Caco-2 (cell line): ENCODE measurements around the gene KIF1A. TPM values are rescaled to one million over a fixed set of nuclear protein-coding genes. Genes with fewer than 3 reads are reported as not detected.

Experiments
- BruUV-seq: library from RNA; stranded (reverse); fragments of 400-500 nt; replicated peaks from 2 replicates; lab custom pipeline; 2021; lab: Mats Ljungman, UMichigan
- CTCF ChIA-PET: fragments of 300-600 bp; sonication (Branson Sonifier 250); formaldehyde crosslinking; loops from one replicate; lab custom pipeline; 2022; ENCODE audit warnings: antibody characterized with exemption; lab: Charles Lee
- POLR2A ChIA-PET: fragments of 300-600 bp; sonication (Branson Sonifier 250); formaldehyde crosslinking; loops from one replicate; lab custom pipeline; 2022; ENCODE audit warnings: antibody characterized with exemption; lab: Charles Lee
- DNase-seq, 2 experiments: peaks; one replicate each; pipeline versions ENCODE4 v3.0.0 to v3.0.0-alpha.2; 2020 to 2022
- H3K27me3 ChIP-seq: replicated peaks from 2 replicates; pipeline ENCODE4 v1.6.0; 2011; ENCODE audit warnings: low read length; ENCODE audit not compliant: control insufficient read depth, insufficient read depth
- H3K36me3 ChIP-seq: 2 replicates; pipeline ENCODE4 v1.5.1; 2011; ENCODE audit warnings: low read length; ENCODE audit not compliant: control insufficient read depth, insufficient read depth
- H3K4me1 ChIP-seq: fragments of 250-450 bp; sonication (Bioruptor Pico); 2 replicates; pipeline ENCODE4 v1.5.1; 2020; ENCODE audit warnings: mild to moderate bottlenecking
- H3K4me3 ChIP-seq: 2 replicates; pipeline ENCODE4 v1.5.1; 2011; ENCODE audit warnings: low read depth, mild to moderate bottlenecking, control low read depth, low read length
- H3K9me3 ChIP-seq: fragments of 250-450 bp; sonication (Bioruptor Pico); 2 replicates; pipeline ENCODE4 v1.5.1; 2020; ENCODE audit warnings: mild to moderate bottlenecking, moderate library complexity
- H3K27ac Mint-ChIP-seq: one replicate; pipeline ENCODE4 v1.8.0; 2022; ENCODE audit warnings: mixed read lengths; ENCODE audit not compliant: unreplicated experiment
- H3K27me3 Mint-ChIP-seq: one replicate; pipeline ENCODE4 v1.8.0; 2022; ENCODE audit warnings: mixed read lengths; ENCODE audit not compliant: insufficient read depth, unreplicated experiment
- H3K36me3 Mint-ChIP-seq: one replicate; pipeline ENCODE4 v1.8.0; 2022; ENCODE audit warnings: mild to moderate bottlenecking, mixed read lengths; ENCODE audit not compliant: insufficient read depth, unreplicated experiment
- H3K4me1 Mint-ChIP-seq: one replicate; pipeline ENCODE4 v1.8.0; 2022; ENCODE audit warnings: low read depth, mixed read lengths; ENCODE audit not compliant: unreplicated experiment
- H3K4me3 Mint-ChIP-seq: one replicate; pipeline ENCODE4 v1.8.0; 2022; ENCODE audit warnings: mild to moderate bottlenecking, moderate library complexity, mixed read lengths; ENCODE audit not compliant: unreplicated experiment
- H3K9me3 Mint-ChIP-seq: one replicate; pipeline ENCODE4 v1.8.0; 2022; ENCODE audit warnings: mixed read lengths; ENCODE audit not compliant: unreplicated experiment
- intact Hi-C: fragments of 100-400 bp; cut with micrococcal nuclease; formaldehyde crosslinking; loops from one replicate; pipeline ENCODE4 v1.10.0; 2022; ENCODE audit not compliant: unreplicated experiment
- total RNA-seq: library from RNA; stranded (reverse); gene quantifications from 2 replicates; pipeline ENCODE4 v1.2.3, GENCODE V29; 2022
- TF ChIP-seq, protein P1 (sequence below), 2 experiments: fragments of 200-600 bp in 1 of 2; IDR thresholded peaks; 1 replicate in 1 of 2; 2 replicates in 1 of 2; pipeline versions ENCODE4 v1.5.1 to v1.8.0; 2011 to 2022; ENCODE audit warnings: antibody characterized with exemption in 1 of 2, control low read depth in 1 of 2, inconsistent platforms in 1 of 2, low read depth in 1 of 2, low read length in 1 of 2, mild to moderate bottlenecking in 1 of 2, moderate library complexity in 1 of 2; ENCODE audit not compliant: insufficient read depth in 1 of 2, severe bottlenecking in 1 of 2, unreplicated experiment in 1 of 2

Gene KIF1A
- total RNA-seq, 1 experiment from 2014 or later = 33.1 TPM

DNA sequence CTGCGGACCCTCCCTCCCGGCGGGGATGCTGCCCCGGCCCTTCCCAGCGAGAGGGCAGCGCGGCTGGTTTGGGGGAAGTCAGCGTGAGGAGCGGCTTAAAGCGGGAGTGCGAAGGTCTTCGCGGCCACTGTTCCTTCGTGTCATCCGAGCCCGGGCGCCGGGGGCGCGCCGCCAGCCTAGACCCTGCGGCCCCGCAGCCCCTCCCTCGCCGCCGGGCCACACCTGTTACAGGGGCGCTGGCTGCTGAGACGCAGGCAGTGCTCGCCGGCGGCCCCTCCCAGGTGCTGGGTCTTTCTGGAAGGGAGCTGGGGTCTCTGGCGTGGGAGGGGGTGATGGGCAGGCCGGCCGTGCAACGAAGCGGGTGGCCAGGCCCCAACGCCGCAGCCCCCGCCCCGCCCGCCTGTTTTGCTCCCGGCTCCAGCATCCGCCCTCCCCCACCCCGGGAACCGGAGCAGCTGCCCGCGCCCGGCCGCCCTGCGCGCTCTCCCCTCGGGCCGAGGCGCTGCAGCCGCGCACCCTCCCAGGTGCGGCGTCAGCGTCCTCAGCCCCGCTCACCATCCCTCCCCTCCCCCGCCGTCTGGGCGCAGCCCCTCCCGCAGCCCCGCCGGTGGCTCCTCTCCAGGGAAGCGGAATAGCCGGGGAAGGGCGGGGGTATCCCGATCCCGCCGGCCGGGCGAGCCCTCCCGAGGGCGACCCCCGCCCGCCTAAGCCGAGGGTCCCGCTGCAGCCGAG, 727 bp downstream of the KIF1A start:
- H3K4me1 Mint-ChIP-seq = no peaks in the 10 kb centered on the region
- no peaks in the 10 kb centered on the region for H3K36me3 Mint-ChIP-seq
- H3K4me3 ChIP-seq = peak overlapping the region; percentile 25
- ChIA-PET CTCF (interaction anchor here (1.7 kb wide), 1 partner anchor 21 kb away, joined by 11 read pairs; no protein-coding TSS in a partner anchor), POLR2A (interaction anchor here (0.6 to 1.0 kb wide), 2 partner anchors 27 to 77 kb away, joined by 8 to 10 read pairs; no protein-coding TSS in a partner anchor)
- TF ChIP-seq, protein P1, sequence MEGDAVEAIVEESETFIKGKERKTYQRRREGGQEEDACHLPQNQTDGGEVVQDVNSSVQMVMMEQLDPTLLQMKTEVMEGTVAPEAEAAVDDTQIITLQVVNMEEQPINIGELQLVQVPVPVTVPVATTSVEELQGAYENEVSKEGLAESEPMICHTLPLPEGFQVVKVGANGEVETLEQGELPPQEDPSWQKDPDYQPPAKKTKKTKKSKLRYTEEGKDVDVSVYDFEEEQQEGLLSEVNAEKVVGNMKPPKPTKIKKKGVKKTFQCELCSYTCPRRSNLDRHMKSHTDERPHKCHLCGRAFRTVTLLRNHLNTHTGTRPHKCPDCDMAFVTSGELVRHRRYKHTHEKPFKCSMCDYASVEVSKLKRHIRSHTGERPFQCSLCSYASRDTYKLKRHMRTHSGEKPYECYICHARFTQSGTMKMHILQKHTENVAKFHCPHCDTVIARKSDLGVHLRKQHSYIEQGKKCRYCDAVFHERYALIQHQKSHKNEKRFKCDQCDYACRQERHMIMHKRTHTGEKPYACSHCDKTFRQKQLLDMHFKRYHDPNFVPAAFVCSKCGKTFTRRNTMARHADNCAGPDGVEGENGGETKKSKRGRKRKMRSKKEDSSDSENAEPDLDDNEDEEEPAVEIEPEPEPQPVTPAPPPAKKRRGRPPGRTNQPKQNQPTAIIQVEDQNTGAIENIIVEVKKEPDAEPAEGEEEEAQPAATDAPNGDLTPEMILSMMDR (IDR thresholded peaks at IDR 0.05; ENCODE audit: insufficient read depth in 1 of 2, low read depth in 1 of 2, low read length in 1 of 2, severe bottlenecking in 1 of 2, unreplicated experiment in 1 of 2) = no peak
- BruUV-seq = no TSS peak
- H3K4me3 Mint-ChIP-seq = peak overlapping the region; percentile 57
- H3K9me3 Mint-ChIP-seq = peaks cover 9% of the 10 kb centered on the region
- peak in 1 of 2 experiments; percentile 30 for DNase-seq
- H3K27ac Mint-ChIP-seq = no peak overlapping the region
- intact Hi-C loops = no loop called here
- no peaks in the 10 kb centered on the region for H3K27me3 ChIP-seq
- no peaks in the 10 kb centered on the region for H3K36me3 ChIP-seq
- peaks cover 18% of the 10 kb centered on the region for H3K27me3 Mint-ChIP-seq
- H3K9me3 ChIP-seq = no peaks in the 10 kb centered on the region
- no peaks in the 10 kb centered on the region for H3K4me1 ChIP-seq

GRCh38 chr2:240818293-240819125, 1.5 kb downstream of the KIF1A start:
- Mint-ChIP-seq H3K27me3 (peaks cover 15% of the 10 kb centered on the region), H3K4me3 (peak overlapping the region; percentile 33), H3K4me1 (no peaks in the 10 kb centered on the region), H3K9me3 (peaks cover 9% of the 10 kb centered on the region), H3K36me3 (no peaks in the 10 kb centered on the region), H3K27ac (no peak overlapping the region)
- no peaks in the 10 kb centered on the region for H3K27me3 ChIP-seq
- ChIA-PET POLR2A (no interaction called here), CTCF (interaction anchor here (1.7 kb wide), 1 partner anchor 22 kb away, joined by 11 read pairs; no protein-coding TSS in a partner anchor)
- no peak for DNase-seq
- TF ChIP-seq, protein P1 (IDR thresholded peaks at IDR 0.05; ENCODE audit: insufficient read depth in 1 of 2, low read depth in 1 of 2, low read length in 1 of 2, severe bottlenecking in 1 of 2, unreplicated experiment in 1 of 2) = no peak
- no peak overlapping the region for H3K4me3 ChIP-seq
- H3K36me3 ChIP-seq = no peaks in the 10 kb centered on the region
- intact Hi-C loops = no loop called here
- H3K4me1 ChIP-seq = no peaks in the 10 kb centered on the region
- no peaks in the 10 kb centered on the region for H3K9me3 ChIP-seq
- no TSS peak for BruUV-seq
